DMS53 (cell line): Measurements from ENCODE around the gene CBX4.
A peak's percentile ranks its signal among the peaks of the same experiment; 100 is the strongest.

Experiments
- DNase-seq: peaks from one replicate; lab custom pipeline; 2025; lab: John Stamatoyannopoulos, UW

The CBX4 gene

GRCh38 chr17:79811868-79812352 lies 27.3 kb downstream of the CBX4 start:
- DNase-seq = no peak

DNA sequence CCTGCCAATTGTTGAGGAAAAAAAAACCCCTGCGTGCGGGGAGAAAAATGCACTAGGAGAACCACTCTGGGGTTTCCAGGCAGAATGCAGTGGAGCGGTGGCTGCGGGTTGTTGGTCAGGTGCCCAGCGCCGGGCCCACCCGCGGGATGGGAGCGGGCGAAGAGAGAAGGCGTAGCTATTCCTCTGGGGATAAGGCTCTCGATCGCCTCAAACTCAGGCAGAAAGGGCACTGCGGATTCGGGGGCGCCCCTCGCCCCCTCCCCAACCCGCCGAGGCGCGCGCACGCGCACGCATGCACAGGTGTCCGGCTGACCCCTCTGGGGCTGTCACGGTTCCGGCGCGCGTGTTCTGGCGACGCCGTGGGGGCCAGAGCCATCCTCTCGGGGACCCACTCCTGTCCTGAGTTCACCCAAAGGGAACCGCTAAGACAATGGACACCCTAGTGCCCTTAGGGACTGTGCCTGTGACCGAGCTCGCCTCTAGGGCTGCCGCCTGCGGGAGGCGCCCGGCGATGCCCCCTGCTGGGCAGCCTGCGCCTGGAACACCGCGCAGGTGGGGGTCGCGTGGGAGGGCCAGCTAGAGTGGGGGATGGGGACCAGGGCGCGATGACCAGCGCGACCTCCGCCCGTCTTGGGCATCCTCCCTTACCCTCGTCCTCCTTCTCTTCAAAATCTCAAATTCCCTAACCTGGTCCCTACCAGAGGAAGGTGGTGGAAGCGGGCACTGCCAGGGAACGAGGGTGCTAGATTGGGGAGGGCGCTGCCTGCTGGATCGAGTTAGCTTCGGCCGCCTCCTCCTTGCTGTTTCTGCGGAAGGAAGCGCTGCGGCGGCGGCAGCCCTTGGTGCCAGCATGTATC lies 28.0 kb downstream of the CBX4 start:
- peak; percentile 90 for DNase-seq

DNA sequence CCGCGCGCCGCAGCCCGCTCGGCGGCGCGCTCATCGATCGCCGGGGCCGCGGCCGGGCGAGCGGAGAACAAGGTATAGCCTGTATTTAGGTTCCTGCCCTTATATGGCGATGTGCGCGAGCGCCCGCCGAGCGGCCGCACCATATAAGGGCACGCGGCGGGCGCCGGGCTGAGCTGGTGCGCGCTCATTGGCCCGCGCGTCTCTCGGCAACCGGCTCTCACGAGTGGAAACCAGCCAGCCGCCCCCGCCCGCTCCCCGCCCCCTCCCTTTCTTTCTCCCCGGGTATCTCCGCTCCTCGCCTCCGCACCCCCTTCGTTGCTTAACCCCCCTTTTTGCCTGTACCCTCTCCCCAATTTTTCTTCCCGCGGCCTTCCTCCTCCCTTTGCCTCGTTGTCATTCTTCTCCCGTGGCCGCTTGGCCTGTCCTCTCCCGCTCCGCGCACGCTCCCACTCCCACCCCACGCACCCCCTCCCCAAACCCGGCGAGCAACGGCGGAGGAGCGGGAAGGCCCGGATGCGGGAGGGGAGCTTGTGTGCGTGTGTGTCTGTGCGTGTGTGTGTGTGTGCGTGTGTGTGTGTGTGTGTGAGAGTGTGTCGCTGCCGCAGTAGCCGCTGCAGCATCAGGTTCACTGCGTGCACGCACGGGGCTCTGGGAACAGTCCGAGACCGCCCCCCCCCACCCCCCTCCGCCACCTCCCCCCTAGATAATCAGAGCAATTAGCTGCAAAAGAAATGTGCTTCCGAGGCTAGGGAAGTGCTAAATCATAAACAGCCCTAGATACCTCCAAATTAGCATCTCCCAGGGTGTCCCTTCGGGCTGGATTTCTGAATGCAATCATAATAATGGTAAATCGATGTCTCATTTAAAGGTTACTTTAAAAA lies 28.9 kb downstream of the CBX4 start:
- DNase-seq = peak; percentile 98

GRCh38 chr17:79809530-79810129 lies 29.6 kb downstream of the CBX4 start:
- peak; percentile 87 for DNase-seq

DNA sequence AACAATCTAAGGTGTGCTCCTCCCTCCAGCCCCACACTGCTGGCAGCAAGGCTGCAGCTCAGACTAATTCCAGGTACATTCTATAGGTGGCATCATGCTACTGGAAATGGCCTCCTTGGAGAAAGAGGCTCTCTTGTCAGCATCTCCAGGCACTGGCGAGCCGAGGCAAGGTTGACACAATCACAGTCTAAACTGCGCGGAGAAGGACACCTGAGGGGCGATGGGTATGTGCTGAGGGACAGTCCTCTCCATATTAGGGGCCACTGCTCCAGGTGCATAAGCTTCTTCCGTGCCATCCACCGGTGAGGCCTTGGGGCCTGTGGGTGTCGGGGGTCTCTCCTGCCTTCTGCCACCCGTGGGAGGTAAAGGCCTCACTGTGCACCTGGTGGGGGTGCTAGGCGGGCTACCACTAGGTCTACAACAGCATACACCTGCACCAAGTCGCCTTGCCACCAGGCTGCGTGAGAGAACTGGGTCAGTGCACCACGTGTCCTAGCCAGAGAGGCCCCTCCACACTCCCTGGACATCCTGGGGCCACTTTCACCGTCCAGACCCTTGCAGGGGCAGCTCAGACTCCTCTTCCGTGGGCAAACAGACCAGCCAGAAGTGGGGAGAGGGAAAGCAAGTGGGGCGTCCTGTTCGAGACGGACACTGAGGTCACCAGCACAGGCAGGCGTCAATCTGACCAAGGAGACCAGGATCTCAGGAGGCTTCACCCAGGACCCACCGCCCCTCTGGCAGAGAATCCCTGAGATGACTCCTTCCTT lies 30.3 kb downstream of the CBX4 start:
- DNase-seq = peak; percentile 86

GRCh38 chr17:79806863-79807720 lies 32.1 kb downstream of the CBX4 start:
- DNase-seq = no peak

GRCh38 chr17:79806446-79806760 lies 32.8 kb downstream of the CBX4 start:
- DNase-seq = no peak

DNA sequence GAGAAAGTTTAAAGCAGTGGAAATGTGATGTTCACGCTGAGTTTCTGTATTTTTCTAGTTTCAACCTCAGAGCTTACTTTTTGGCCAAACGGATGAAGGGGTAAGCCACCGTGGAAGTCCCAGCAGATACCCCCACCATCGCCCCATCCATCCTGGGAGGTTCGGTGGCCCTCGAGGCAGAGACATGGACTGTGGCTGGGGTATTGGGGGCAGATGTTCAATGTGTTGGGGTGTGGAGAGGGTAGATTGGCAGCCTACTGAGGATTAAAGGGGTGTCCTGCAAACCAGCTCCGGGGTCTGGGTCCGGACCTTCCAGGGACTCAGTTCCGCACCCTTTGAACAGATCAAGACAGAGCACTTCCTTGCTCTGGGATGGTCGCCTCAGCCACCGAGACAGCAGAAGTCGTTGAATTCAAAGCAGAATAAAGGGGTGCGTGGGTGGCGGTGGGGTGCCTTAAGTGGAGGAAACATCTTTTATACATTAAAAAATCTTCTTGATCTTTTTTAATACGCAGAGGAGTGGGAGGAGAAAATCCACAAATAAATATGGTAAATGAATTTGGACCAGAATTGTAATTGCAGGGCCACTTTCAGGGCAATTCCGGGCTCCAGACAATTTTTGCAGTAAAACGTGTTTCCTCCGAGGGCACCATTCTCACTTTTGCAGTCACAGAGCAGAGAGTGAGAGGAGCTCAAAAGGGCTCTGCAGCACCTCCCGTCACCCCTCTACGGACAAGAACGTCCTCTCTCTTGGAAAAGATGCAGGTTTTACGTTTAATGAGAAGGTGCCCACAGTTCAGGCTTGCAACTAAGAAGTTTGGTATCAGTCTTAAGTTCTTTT lies 34.2 kb downstream of the CBX4 start:
- DNase-seq = no peak

DNA sequence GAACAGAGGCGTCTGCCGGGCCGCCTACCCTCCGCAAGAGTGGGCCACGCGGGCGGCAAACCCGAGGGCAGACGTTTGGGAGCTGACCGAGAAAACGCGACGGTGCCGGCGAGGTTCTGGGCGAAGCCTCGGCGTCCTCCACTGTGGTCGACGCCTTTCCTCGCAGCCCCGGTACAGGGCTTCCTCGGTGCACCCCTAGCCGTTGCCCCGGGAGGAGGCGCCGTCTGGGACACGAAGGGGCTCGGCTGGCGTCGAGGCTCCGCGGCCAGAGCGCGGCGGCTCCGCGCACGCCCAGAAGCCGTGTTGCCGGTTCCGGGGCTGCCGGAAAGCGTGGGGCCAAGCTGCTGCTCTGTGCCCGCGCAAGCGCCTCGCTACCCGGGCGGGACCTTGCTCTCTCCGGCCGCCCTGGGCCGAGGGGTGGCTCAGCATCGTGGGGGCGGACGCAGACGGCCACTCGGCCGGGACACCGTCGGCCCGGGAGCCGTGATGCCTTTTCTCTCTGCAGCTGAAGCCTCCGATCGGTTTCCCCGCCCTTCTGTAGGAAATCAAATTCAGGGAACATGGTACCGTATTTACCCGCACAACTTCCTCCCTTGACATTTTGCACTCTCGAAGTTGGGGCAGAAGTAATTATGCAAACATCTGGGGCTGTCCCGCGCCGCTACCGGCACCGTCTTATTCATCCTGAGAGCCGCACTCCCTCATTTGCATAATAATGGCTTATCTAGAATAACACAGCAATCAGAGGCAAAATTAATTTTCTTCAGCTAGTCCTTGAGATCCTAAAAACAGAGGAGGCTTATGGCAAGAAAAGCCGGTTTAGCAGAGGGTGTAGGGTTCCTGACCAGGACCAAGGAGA lies 35.0 kb downstream of the CBX4 start:
- peak; percentile 57 for DNase-seq

- DNase-seq = no peak
These were observed 35.7 kb downstream of the CBX4 start for GRCh38 chr17:79803421-79803996.

- DNase-seq = peak; percentile 34
These were observed 36.4 kb downstream of the CBX4 start for GRCh38 chr17:79802736-79803420.

GRCh38 chr17:79802039-79802735 lies 37.1 kb downstream of the CBX4 start:
- no peak for DNase-seq

- peak; percentile 69 for DNase-seq
These were observed 37.8 kb downstream of the CBX4 start for GRCh38 chr17:79801156-79802038.

- DNase-seq = peak; percentile 86
These were observed 38.7 kb downstream of the CBX4 start for GRCh38 chr17:79800325-79801155.
